ENCODE results near the gene NDUFA3.

NDUFA3 gene

GRCh38 chr19:54107876-54108490 lies 5.3 kb downstream of the NDUFA3 start:
- TF ChIP-seq SNAI2 (CRISPR knock-in tag; IDR thresholded peaks at IDR 0.05) (no peak), BACH2 (CRISPR knock-in tag; IDR thresholded peaks at IDR 0.05; ENCODE audit: borderline replicate concordance) (no peak), PATZ1 (CRISPR knock-in tag; IDR thresholded peaks at IDR 0.05; ENCODE audit: borderline replicate concordance) (no peak), CSRNP3 (CRISPR knock-in tag; IDR thresholded peaks at IDR 0.05) (no peak), ARNTL (CRISPR knock-in tag; IDR thresholded peaks at IDR 0.05; ENCODE audit: borderline replicate concordance, low read depth) (no peak), ESRRG (CRISPR knock-in tag; IDR thresholded peaks at IDR 0.05) (no peak), ZFP3 (CRISPR knock-in tag; IDR thresholded peaks at IDR 0.05) (no peak), TSHZ2 (CRISPR knock-in tag; IDR thresholded peaks at IDR 0.05) (no peak), TOX (CRISPR knock-in tag; IDR thresholded peaks at IDR 0.05; ENCODE audit: borderline replicate concordance) (no peak), ZNF8 (CRISPR knock-in tag; IDR thresholded peaks at IDR 0.05) (no peak), GLIS3 (CRISPR knock-in tag; IDR thresholded peaks at IDR 0.05) (no peak), RARB (CRISPR knock-in tag; IDR thresholded peaks at IDR 0.05) (no peak), ZNF565 (CRISPR knock-in tag; conservative IDR thresholded peaks at IDR 0.05; ENCODE audit: low read depth) (no peak), CREB5 (CRISPR knock-in tag; IDR thresholded peaks at IDR 0.05; ENCODE audit: low read depth) (no peak), PPARA (CRISPR knock-in tag; IDR thresholded peaks at IDR 0.05; ENCODE audit: borderline replicate concordance) (no peak), POU6F1 (CRISPR knock-in tag; IDR thresholded peaks at IDR 0.05; ENCODE audit: borderline replicate concordance, low read depth) (no peak), CSDC2 (CRISPR knock-in tag; IDR thresholded peaks at IDR 0.05) (no peak)
- no peak for ATAC-seq

GRCh38 chr19:54108496-54108895 lies 5.8 kb downstream of the NDUFA3 start:
- TF ChIP-seq CSDC2 (CRISPR knock-in tag; IDR thresholded peaks at IDR 0.05) (no peak), ZC3H10 (CRISPR knock-in tag; IDR thresholded peaks at IDR 0.05) (no peak), CREB5 (CRISPR knock-in tag; IDR thresholded peaks at IDR 0.05; ENCODE audit: low read depth) (no peak), CSRNP3 (CRISPR knock-in tag; IDR thresholded peaks at IDR 0.05) (no peak), ARNTL (CRISPR knock-in tag; IDR thresholded peaks at IDR 0.05; ENCODE audit: borderline replicate concordance, low read depth) (no peak), TSHZ2 (CRISPR knock-in tag; IDR thresholded peaks at IDR 0.05) (no peak)

More at GRCh38 chr19:54108496-54108895, 5.8 kb downstream of the NDUFA3 start:
- ATAC-seq = no peak

Data from SK-N-SH treated with all-trans-retinoic acid at 6 μM for 48 hours (cell line).